Lower lobe of right lung (tissue), 2 donors: ENCODE results near the gene PHACTR2. TPM values are rescaled to one million over a fixed set of nuclear protein-coding genes. Genes with fewer than 3 reads are reported as not detected.
"Not testable (repeated sequence)": the region's sequence is repeated elsewhere in the genome, so short reads cannot be mapped to it uniquely, and the experiment has no call there.

ENCODE experiments used
- ATAC-seq, 2 donors: fragments of 200-7000 bp; cut with Tn5 transposase; one replicate each; pipeline ENCODE4 v1.9.1; 2020 to 2022; ENCODE audit warnings: mild to moderate bottlenecking in 2 of 2, moderate library complexity in 2 of 2
- DNase-seq: peaks from one replicate; pipeline ENCODE4 v3.0.0-alpha.2; 2020
- H3K27ac ChIP-seq: fragments of 200-600 bp; one replicate; pipeline ENCODE4 v1.8.0; 2022
- H3K27me3 ChIP-seq: fragments of 200-600 bp; one replicate; pipeline ENCODE4 v1.8.0; 2022; ENCODE audit warnings: low read depth
- H3K36me3 ChIP-seq: fragments of 200-600 bp; one replicate; pipeline ENCODE4 v1.8.0; 2022; ENCODE audit warnings: mild to moderate bottlenecking
- H3K4me1 ChIP-seq: fragments of 200-600 bp; one replicate; pipeline ENCODE4 v1.8.0; 2022
- H3K4me3 ChIP-seq: fragments of 200-600 bp; one replicate; pipeline ENCODE4 v1.8.0; 2022; ENCODE audit warnings: mild to moderate bottlenecking
- H3K9me3 ChIP-seq: fragments of 200-600 bp; one replicate; pipeline ENCODE4 v1.8.0; 2022
- CTCF ChIP-seq: fragments of 200-600 bp; IDR thresholded peaks from one replicate; pipeline ENCODE4 v1.8.0; 2022; ENCODE audit warnings: antibody characterized with exemption, mild to moderate bottlenecking
- intact Hi-C: fragments of 100-400 bp; cut with DNase I; formaldehyde crosslinking; loops from one replicate; pipeline ENCODE4 v1.11.0; 2022
- long read RNA-seq: library from polyadenylated mRNA; unstranded; transcript quantifications from one replicate; pipeline ENCODE4 v2.0.0, GENCODE V29; 2021
- total RNA-seq: library from RNA; stranded (reverse); fragmentation: NEBNext Ultra II Directional; extraction: Animal tissue kit (Norgen Biotek cat#: 25700); gene quantifications from one replicate; pipeline ENCODE4 v1.2.1, GENCODE V29; 2021
- donor health status: DM: no; HTN: yes; CAD: no; lungs with severe emphysema.

PHACTR2 gene
- total RNA-seq = 115 TPM
- long read RNA-seq, full-length matches to known transcripts = 94 of 153 reads
- long read RNA-seq, partial matches to known transcripts = 31 of 153 reads
- long read RNA-seq, other reads (novel, unspliced or antisense) = 28 of 153 reads

GRCh38 chr6:143677891-143678791 is at the start of gene PHACTR2:
TSS of gene PHACTR2 (plus strand) at chr6:143677965. CDS start at chr6:143678164, 199 bp downstream.
- peak; percentile 82 for DNase-seq
- Histone ChIP-seq H3K4me1 (peaks cover 44% of the 10 kb centered on the region), H3K27me3 (no peaks in the 10 kb centered on the region), H3K9me3 (peaks cover 8% of the 10 kb centered on the region), H3K36me3 (no peaks in the 10 kb centered on the region), H3K27ac (peak within 1 kb of the TSS; percentile 95), H3K4me3 (peak within 1 kb of the TSS; percentile 88)
- peak; percentile 95 to 96 for ATAC-seq
- intact Hi-C loops = no loop called here
- no peak for TF ChIP-seq CTCF

DNA sequence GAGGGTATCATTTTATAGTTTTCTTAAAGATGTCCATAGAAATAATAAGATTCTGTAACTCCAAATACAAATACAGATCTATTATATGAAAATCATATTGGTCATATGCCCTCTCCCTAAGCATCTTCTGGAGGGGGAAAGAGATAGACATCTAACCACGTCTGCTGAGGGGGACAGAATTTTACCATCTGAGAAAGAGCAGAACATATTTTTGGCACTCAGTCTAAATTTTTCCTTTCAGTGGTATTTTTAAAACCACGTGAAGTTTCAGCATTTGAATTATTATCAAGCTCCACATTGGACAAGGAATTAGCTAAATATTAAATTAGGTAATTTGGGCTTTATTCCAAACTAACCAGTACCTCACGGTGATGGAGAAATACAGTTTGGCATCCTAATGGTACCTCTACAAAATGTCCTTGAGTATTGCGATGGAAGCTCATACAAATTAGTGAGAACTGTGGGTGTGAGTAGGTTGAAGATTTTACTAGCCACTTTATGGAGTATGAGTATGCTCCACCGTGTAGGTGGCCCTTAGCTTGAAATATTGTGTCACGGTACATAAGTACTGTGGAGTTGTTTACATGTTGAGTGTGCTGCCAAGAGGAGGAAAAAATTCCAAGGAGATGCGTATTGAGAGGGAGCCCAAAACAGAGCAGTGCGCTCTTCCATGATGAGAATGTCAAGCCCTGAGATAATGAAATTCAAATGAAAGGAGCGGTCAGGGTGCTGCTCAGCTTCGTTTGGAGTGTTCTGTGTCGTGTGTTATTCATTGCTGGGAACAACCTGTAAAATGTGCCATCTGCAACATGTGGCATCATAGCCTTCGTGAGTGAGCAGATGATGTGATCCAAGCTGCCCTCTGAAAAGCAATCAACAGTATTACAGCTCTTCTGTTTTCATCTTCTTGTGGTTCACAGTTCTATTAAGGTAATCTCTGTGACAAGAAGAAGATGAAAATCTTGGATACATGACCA is 48.4 kb upstream of the PHACTR2 start:
- peaks cover 5% of the 10 kb centered on the region for H3K4me1 ChIP-seq
- intact Hi-C loops = no loop called here
- DNase-seq = no peak
- no peak overlapping the region for H3K27ac ChIP-seq
- H3K27me3 ChIP-seq = no peaks in the 10 kb centered on the region
- H3K36me3 ChIP-seq = no peaks in the 10 kb centered on the region
- no peak overlapping the region for H3K4me3 ChIP-seq
- peak; percentile 80 to 87 for ATAC-seq
- TF ChIP-seq CTCF = no peak
- H3K9me3 ChIP-seq = no peaks in the 10 kb centered on the region

GRCh38 chr6:143631196-143631595 is 46.6 kb upstream of the PHACTR2 start:
- H3K4me1 ChIP-seq, H3K27me3 ChIP-seq, intact Hi-C loops, DNase-seq, ATAC-seq, H3K27ac ChIP-seq, H3K4me3 ChIP-seq, H3K36me3 ChIP-seq, H3K9me3 ChIP-seq: not testable (repeated sequence)

DNA sequence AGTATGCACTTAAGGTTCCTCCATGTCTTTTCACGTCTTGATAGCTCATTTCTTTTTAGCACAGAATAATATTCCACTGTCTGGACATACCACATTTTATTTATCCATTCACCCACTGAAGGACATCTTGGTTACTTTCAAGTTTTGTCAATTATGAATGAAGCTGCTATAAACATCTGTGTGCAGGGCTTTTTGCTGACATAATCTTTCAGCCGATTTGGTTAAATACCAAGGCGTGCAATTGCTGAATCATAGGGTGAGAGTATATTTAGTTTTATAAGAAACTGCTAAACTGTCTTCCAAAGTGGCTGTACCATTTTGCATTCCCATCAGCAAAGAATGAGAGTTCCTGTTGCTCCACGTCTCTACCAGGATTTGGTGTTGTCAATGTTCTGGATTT is 44.9 kb upstream of the PHACTR2 start:
- no peaks in the 10 kb centered on the region for H3K9me3 ChIP-seq
- peaks cover 5% of the 10 kb centered on the region for H3K4me1 ChIP-seq
- intact Hi-C loops = no loop called here
- TF ChIP-seq CTCF = no peak
- H3K27me3 ChIP-seq = no peaks in the 10 kb centered on the region
- no peak for DNase-seq
- no peak overlapping the region for H3K4me3 ChIP-seq
- H3K27ac ChIP-seq = no peak overlapping the region
- H3K36me3 ChIP-seq = no peaks in the 10 kb centered on the region
- no peak for ATAC-seq

GRCh38 chr6:143634486-143634885 is 43.3 kb upstream of the PHACTR2 start:
- Histone ChIP-seq H3K36me3 (no peaks in the 10 kb centered on the region), H3K4me3 (no peak overlapping the region), H3K27me3 (no peaks in the 10 kb centered on the region), H3K27ac (no peak overlapping the region), H3K9me3 (no peaks in the 10 kb centered on the region), H3K4me1 (no peaks in the 10 kb centered on the region)
- intact Hi-C loops = no loop called here
- DNase-seq (no peak), ATAC-seq (no peak)
- TF ChIP-seq CTCF = no peak
